ENCODE data around the gene PRKAG2.

DNA sequence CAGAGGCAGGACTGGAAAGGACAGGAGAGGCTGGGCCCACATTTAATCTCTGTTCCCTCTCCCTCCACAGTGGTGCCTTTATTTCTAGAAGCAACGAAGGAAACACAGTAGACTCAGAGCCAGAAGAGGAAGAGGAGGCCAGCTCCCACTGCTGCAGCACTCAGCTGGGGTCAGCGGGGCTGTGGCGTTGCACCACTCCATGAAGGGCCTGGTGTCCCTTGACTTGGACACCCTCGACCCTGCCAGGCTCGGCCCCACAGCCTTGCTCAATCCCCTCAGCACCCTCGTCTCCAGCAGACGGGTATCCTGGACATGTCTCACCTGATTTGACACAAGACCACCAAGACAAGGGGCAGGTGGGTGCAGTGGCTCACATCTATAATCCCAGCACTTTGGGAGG lies 38.8 kb downstream of the PRKAG2 start:
- TF ChIP-seq, protein P1, sequence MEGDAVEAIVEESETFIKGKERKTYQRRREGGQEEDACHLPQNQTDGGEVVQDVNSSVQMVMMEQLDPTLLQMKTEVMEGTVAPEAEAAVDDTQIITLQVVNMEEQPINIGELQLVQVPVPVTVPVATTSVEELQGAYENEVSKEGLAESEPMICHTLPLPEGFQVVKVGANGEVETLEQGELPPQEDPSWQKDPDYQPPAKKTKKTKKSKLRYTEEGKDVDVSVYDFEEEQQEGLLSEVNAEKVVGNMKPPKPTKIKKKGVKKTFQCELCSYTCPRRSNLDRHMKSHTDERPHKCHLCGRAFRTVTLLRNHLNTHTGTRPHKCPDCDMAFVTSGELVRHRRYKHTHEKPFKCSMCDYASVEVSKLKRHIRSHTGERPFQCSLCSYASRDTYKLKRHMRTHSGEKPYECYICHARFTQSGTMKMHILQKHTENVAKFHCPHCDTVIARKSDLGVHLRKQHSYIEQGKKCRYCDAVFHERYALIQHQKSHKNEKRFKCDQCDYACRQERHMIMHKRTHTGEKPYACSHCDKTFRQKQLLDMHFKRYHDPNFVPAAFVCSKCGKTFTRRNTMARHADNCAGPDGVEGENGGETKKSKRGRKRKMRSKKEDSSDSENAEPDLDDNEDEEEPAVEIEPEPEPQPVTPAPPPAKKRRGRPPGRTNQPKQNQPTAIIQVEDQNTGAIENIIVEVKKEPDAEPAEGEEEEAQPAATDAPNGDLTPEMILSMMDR (conservative IDR thresholded peaks at IDR 0.05; ENCODE audit: low read length): no peak
- TF ChIP-seq EZH2phosphoT487 (IDR thresholded peaks at IDR 0.05; ENCODE audit: borderline replicate concordance): no peak
